ENCODE measurements around the gene CHTOP.

CHTOP gene

DNA sequence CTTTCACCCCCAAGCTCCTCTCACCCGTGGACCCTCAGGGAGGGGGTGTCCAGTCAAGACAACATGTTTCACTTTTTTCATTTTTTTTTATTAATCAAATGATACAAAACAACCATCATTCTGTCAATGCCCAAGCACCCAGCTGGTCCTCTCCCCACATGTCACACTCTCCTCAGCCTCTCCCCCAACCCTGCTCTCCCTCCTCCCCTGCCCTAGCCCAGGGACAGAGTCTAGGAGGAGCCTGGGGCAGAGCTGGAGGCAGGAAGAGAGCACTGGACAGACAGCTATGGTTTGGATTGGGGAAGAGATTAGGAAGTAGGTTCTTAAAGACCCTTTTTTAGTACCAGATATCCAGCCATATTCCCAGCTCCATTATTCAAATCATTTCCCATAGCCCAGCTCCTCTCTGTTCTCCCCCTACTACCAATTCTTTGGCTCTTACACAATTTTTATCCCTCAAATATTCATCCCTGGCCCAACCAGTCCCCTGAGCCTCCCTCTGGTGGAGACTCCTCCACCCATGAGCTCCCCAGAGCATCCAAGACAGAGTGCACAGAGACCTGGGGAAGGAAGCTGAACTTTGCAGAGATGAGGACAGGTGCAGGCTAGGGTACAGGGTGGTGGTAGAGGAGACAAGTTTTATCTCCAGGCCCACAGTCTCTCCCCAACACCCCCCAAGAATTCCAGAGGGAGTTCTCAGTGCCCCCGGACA, 19.5 kb upstream of the CHTOP start:
- DNase-seq (ENCODE audit: insufficient read length) (no peak), FAIRE-seq (no peak)
- TF ChIP-seq POLR2A (IDR thresholded peaks at IDR 0.05; ENCODE audit: low read depth, low read length) = no peak
- TF ChIP-seq TAF1 (IDR thresholded peaks at IDR 0.05; ENCODE audit: borderline replicate concordance, low read depth, low read length) = no peak
- no peak for TF ChIP-seq POLR2AphosphoS5 (IDR thresholded peaks at IDR 0.05; ENCODE audit: low read depth, low read length)

GRCh38 chr1:153614906-153615305, 19.0 kb upstream of the CHTOP start:
- DNase-seq (ENCODE audit: insufficient read length) (no peak), FAIRE-seq (no peak)
- TF ChIP-seq POLR2AphosphoS5 (IDR thresholded peaks at IDR 0.05; ENCODE audit: low read depth, low read length) (no peak), TAF1 (IDR thresholded peaks at IDR 0.05; ENCODE audit: borderline replicate concordance, low read depth, low read length) (no peak), POLR2A (IDR thresholded peaks at IDR 0.05; ENCODE audit: low read depth, low read length) (no peak)

GRCh38 chr1:153615406-153615805, 18.5 kb upstream of the CHTOP start:
- no peak for FAIRE-seq
- DNase-seq (ENCODE audit: insufficient read length) = no peak
- no peak for TF ChIP-seq POLR2AphosphoS5 (IDR thresholded peaks at IDR 0.05; ENCODE audit: low read depth, low read length)
- no peak for TF ChIP-seq TAF1 (IDR thresholded peaks at IDR 0.05; ENCODE audit: borderline replicate concordance, low read depth, low read length)
- TF ChIP-seq POLR2A (IDR thresholded peaks at IDR 0.05; ENCODE audit: low read depth, low read length) = no peak

DNA sequence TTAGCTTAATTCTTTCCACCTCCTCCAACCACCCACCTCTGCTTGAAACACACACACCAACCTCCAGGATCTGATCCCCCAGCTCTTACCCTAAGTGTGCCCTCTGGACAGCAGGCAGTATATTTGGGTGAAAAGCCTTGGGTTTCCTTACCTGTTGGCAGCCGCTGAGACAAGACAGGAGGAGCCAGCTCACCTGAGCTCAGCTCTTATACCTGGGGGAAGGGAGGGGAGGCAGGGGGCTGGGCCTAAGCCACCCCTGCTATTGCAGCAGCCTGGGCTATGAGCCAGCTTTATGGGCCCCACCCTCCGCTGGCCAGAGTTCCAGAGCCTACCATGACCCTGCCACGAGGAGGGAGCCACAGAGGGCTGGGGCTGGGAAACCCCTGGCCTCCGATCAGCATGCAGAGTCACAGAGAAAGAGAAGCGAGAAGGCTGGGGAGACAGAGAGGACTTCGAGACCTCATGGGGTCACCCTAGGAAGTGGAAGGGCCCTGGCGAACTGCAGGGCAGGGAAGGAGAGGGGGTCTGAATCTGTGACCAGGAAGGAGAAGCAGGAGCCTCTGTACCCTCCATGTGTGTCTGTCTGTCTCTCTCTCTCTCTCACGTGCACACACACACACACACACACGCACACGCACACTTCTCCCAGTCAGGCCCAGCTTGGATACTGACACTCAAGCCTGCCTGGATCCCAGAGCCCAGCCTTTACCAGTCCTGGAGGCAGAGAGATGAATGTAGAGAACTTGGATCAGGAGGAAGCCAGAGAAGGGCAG, 17.5 kb upstream of the CHTOP start, which contains the start of gene S100A14:
Gene S100A14, minus strand, starts transcription at position 182 of the 773 bp plus-strand sequence. CDS start 467 bp downstream, outside the sequence.
- FAIRE-seq = peak; percentile 40
- DNase-seq (ENCODE audit: insufficient read length) = no peak
- TF ChIP-seq POLR2AphosphoS5 (IDR thresholded peaks at IDR 0.05; ENCODE audit: low read depth, low read length) (no peak), TAF1 (IDR thresholded peaks at IDR 0.05; ENCODE audit: borderline replicate concordance, low read depth, low read length) (no peak), POLR2A (IDR thresholded peaks at IDR 0.05; ENCODE audit: low read depth, low read length) (no peak)

DNA sequence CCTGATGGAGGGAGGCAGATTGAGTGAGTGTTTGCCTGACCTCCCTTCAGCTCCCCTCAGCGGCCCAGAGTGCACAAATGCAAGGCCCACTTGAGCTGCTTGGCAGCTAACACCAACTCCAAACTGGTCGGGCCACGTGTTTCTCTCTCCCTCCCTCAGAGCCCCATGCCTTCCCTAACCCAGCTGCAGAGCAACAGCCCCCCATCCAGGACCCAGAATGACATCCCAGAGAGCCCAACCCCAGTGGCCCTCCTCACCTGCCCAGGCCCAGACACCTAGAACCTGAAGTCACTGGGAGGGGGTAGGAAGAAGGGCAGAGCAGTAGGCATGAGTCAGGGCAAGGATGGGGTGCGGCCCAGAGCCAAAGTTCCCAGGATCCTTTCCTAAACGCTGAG, 17.0 kb upstream of the CHTOP start:
- FAIRE-seq (no peak), DNase-seq (ENCODE audit: insufficient read length) (no peak)
- no peak for TF ChIP-seq POLR2AphosphoS5 (IDR thresholded peaks at IDR 0.05; ENCODE audit: low read depth, low read length)
- no peak for TF ChIP-seq TAF1 (IDR thresholded peaks at IDR 0.05; ENCODE audit: borderline replicate concordance, low read depth, low read length)
- TF ChIP-seq POLR2A (IDR thresholded peaks at IDR 0.05; ENCODE audit: low read depth, low read length) = no peak

DNA sequence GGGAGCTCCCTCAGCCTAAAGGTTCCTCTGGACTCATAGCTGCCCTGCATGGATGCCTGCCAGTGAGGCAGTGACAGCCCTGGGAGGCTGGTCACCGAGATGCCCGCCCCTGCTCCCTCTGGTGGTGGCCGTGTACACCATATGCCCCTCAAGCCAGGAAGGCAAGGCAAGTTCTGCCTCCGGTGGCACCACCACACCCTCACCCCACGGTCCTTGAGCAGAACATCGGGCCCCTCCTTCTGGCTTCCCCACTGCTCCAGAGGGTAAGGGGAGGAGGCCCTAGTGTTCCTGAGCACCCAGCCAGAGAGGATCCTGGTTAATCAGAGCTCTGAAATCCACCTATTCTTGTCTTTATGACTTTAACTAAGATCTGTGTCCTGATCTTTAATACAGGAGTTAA, 16.2 kb upstream of the CHTOP start:
- TF ChIP-seq POLR2AphosphoS5 (IDR thresholded peaks at IDR 0.05; ENCODE audit: low read depth, low read length) = no peak
- no peak for TF ChIP-seq TAF1 (IDR thresholded peaks at IDR 0.05; ENCODE audit: borderline replicate concordance, low read depth, low read length)
- TF ChIP-seq POLR2A (IDR thresholded peaks at IDR 0.05; ENCODE audit: low read depth, low read length) = no peak
- FAIRE-seq (peak; percentile 73), DNase-seq (ENCODE audit: insufficient read length) (no peak)

- FAIRE-seq = no peak
- no peak for TF ChIP-seq POLR2A (IDR thresholded peaks at IDR 0.05; ENCODE audit: low read depth, low read length)
- no peak for TF ChIP-seq TAF1 (IDR thresholded peaks at IDR 0.05; ENCODE audit: borderline replicate concordance, low read depth, low read length)
- TF ChIP-seq POLR2AphosphoS5 (IDR thresholded peaks at IDR 0.05; ENCODE audit: low read depth, low read length) = no peak
- no peak for DNase-seq (ENCODE audit: insufficient read length)
Observed at GRCh38 chr1:153619171-153619570, 14.7 kb upstream of the CHTOP start.

DNA sequence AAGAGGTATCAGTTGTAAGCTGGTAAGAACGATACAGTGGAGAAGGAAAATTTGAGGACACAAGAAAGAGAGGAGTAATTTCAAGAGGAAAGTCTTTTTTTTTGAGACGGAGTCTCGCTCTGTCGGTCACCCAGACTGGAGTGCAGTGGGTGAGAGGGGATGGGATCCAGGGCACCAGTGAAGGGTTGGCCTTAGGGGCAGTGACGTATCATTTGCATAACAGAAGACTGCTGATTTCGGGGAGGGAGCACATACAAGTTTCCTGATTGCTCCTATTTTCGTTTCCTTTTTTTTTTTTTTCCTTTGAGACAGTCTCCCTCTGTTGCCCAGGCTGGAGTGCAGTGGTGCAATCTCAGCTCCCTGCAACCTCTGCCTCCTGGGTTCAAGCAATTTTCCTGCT, 10.8 kb upstream of the CHTOP start:
- no peak for FAIRE-seq
- TF ChIP-seq TAF1 (IDR thresholded peaks at IDR 0.05; ENCODE audit: borderline replicate concordance, low read depth, low read length) = no peak
- TF ChIP-seq POLR2AphosphoS5 (IDR thresholded peaks at IDR 0.05; ENCODE audit: low read depth, low read length) = no peak
- no peak for TF ChIP-seq POLR2A (IDR thresholded peaks at IDR 0.05; ENCODE audit: low read depth, low read length)
- no peak for DNase-seq (ENCODE audit: insufficient read length)

DNA sequence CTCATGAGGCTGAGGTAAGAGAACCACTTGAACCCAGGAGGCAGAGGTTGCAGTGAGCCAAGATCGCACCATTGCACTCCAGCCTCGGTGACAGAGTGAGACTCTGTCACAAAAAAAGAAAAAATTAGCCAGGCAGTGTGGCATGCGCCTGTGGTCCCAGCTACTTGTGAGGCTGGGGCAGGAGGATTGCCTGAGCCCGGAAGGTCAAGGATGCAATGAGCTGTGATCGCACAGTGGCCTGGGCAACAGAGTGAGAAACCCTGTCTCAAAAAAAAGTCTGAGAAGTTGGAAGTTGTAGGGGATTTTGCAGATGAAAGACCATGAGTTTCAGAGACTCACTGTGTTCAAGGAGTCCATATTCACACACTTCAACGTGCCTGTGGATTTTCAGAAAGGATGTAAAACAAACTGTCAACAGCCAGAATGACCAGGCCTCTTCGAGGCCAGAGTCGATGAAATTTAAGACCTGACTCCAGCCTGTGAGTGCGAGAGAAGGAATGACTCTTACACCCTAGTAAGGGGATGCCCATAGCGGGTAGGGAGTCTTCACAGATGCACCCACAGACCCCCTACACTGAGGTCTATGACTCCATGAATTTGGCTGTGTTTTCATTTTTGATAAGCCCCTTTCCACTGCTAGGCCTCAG, 8.8 kb upstream of the CHTOP start:
- FAIRE-seq (no peak), DNase-seq (ENCODE audit: insufficient read length) (no peak)
- TF ChIP-seq TAF1 (IDR thresholded peaks at IDR 0.05; ENCODE audit: borderline replicate concordance, low read depth, low read length) (no peak), POLR2A (IDR thresholded peaks at IDR 0.05; ENCODE audit: low read depth, low read length) (no peak), POLR2AphosphoS5 (IDR thresholded peaks at IDR 0.05; ENCODE audit: low read depth, low read length) (no peak)

GRCh38 chr1:153626477-153626903, 7.4 kb upstream of the CHTOP start:
- FAIRE-seq (no peak), DNase-seq (ENCODE audit: insufficient read length) (no peak)
- TF ChIP-seq POLR2A (IDR thresholded peaks at IDR 0.05; ENCODE audit: low read depth, low read length) = no peak
- no peak for TF ChIP-seq TAF1 (IDR thresholded peaks at IDR 0.05; ENCODE audit: borderline replicate concordance, low read depth, low read length)
- no peak for TF ChIP-seq POLR2AphosphoS5 (IDR thresholded peaks at IDR 0.05; ENCODE audit: low read depth, low read length)

DNA sequence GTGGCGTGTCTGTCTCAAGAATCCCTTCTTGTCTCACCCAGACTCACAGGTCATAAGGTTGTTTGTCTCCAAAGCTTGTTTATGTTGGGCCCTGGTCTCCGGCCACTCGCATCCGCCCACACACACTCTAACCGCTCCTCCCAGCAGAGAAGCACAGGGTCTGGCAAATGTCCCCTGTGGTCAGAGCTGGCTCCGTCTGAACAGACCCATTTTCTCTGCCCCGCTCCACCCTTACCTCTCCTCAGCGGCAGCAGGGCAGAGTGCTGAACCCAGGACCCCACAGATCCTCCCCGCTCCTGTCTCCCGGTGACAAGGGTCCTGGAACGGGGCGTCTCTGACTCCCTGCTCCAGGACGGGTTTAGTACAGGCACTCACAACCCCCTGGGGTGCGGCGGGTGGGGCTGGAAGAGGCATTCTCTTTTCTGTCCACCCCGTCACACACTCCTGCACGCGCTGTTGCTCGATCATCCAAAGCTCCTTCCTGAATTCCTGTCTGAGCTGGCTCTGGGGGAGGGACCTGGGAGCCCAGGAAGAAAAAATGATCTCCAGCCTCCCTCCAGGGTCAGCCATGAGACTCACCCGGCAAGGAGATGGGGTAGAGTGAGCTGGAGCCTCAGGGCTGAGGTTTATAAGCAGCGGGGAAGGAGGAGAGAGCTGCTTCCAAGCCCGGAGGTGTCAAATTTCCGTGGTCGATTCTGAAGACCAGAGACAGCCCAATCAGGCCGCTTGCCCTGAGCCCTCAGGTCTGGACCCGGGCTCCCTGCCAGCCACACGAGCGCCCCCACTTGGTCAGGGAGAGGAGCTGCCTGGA, 6.8 kb upstream of the CHTOP start, which contains the start of gene S100A13:
Gene S100A13, minus strand, starts transcription at position 602 of the 811 bp plus-strand sequence. CDS start 1,033 bp downstream, outside the sequence.
- no peak for TF ChIP-seq POLR2AphosphoS5 (IDR thresholded peaks at IDR 0.05; ENCODE audit: low read depth, low read length)
- TF ChIP-seq POLR2A (IDR thresholded peaks at IDR 0.05; ENCODE audit: low read depth, low read length) = peak; percentile 42; the same call in 1 of the 2 replicates
- DNase-seq (ENCODE audit: insufficient read length) = peak; percentile 76
- peak; percentile 21 for FAIRE-seq

Measured in GM12892 (cell line).